Gastroesophageal sphincter (tissue), 4 donors: ENCODE data around the gene MAJIN. TPM values are rescaled to one million over a fixed set of nuclear protein-coding genes. Genes with fewer than 3 reads are reported as not detected.

ENCODE experiments used
- ATAC-seq: fragments of 150-250 bp; one replicate; pipeline ENCODE4 v1.9.1; 2016; ENCODE audit warnings: mild to moderate bottlenecking, moderate library complexity
- H3K27ac ChIP-seq, 4 donors: fragments of 200-600 bp; sonication (generic) in 3 of 4; 1 replicate in 3 of 4; 2 replicates in 1 of 4; pipeline ENCODE4 v1.5.1; 2016 to 2019
- H3K27me3 ChIP-seq: fragments of 200-600 bp; sonication (generic); one replicate; pipeline ENCODE4 v1.5.1; 2019
- H3K36me3 ChIP-seq, 2 donors: fragments of 200-600 bp; sonication (generic); one replicate each; pipeline ENCODE4 v1.5.1; 2019; ENCODE audit warnings: control low read depth in 1 of 2
- H3K4me1 ChIP-seq, 3 donors: fragments of 200-600 bp; sonication (generic); 1 replicate in 2 of 3; 2 replicates in 1 of 3; pipeline ENCODE4 v1.5.1; 2016 to 2019; ENCODE audit warnings: control low read depth in 2 of 3
- H3K4me3 ChIP-seq, 2 donors: fragments of 200-600 bp; sonication (generic); one replicate each; pipeline ENCODE4 v1.5.1; 2019; ENCODE audit warnings: mild to moderate bottlenecking in 1 of 2, moderate library complexity in 1 of 2
- H3K9me3 ChIP-seq, 3 donors: fragments of 200-600 bp; sonication (generic); one replicate each; pipeline ENCODE4 v1.5.1; 2017 to 2019; ENCODE audit warnings: control low read depth in 2 of 3
- EP300 ChIP-seq: sonication (generic); formaldehyde crosslinking; IDR thresholded peaks from one replicate; pipeline ENCODE4 v1.6.1; 2017; ENCODE audit warnings: antibody characterized with exemption, mild to moderate bottlenecking
- POLR2A ChIP-seq, 2 donors: fragments of 450-650 bp; IDR thresholded peaks; one replicate each; pipeline ENCODE4 v1.6.1; 2017; ENCODE audit warnings: antibody characterized with exemption in 2 of 2, mild to moderate bottlenecking in 2 of 2, moderate library complexity in 1 of 2
- POLR2AphosphoS5 ChIP-seq: sonication (generic); formaldehyde crosslinking; IDR thresholded peaks from one replicate; pipeline ENCODE4 v1.6.1; 2017; ENCODE audit warnings: antibody characterized with exemption
- WGBS, 2 donors: methylation state at CpG; one replicate each; pipeline ENCODE4 v1.1.5; 2018; ENCODE audit warnings: low coverage in 1 of 2; 5-methylcytosine and 5-hydroxymethylcytosine counted together
- total RNA-seq, 4 donors: library from RNA; depleted of rRNA; stranded (reverse); fragments of >200 nt; gene quantifications; one replicate each; pipeline ENCODE4 v1.1.0, GENCODE V29; 2016
- TF ChIP-seq, protein P1 (sequence below), 4 experiments: fragments of 200-600 bp in 2 of 4; fragments of 450-650 bp in 2 of 4; sonication (generic) in 1 of 4; IDR thresholded peaks; one replicate each; pipeline ENCODE4 v1.5.1; 2017 to 2019; ENCODE audit warnings: antibody characterized with exemption in 4 of 4, mild to moderate bottlenecking in 2 of 4, moderate library complexity in 2 of 4

MAJIN gene
- total RNA-seq, 4 donors from 2014 or later, result not detected

DNA sequence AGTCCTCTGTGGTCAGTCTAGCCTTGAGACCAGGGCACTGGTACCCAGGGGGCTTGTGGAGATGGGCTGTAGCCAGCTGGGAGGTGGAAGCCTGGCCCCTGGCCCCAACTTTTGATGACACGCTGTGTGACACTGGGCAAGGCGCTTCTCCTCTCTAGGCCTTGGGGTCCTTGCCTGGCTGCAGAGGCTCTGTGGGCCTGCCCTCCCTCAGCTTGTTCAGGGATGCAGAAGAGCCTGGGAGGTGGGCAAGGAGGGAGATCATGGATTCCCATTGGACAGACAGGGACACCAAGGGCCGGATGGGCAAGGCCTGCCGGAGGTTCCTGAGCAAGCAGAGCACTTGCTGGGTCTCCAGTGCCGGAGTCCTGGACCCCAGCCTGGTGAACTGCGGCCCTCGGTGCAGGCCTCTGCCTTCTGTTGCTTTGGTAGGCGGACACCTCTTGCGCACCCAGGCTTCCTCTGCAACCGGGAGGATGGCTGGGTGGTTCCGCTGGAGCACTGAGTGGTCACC lies 48.7 kb downstream of the MAJIN start:
- Histone ChIP-seq H3K4me3 (peak overlapping the region in 1 of 2 donors; percentile 97), H3K4me1 (peaks cover 0 to 47% (median 24%) of the 10 kb centered on the region in 3 donors), H3K27me3 (no peaks in the 10 kb centered on the region), H3K9me3 (no peaks in the 10 kb centered on the region), H3K27ac (peak overlapping the region in 3 of 4 donors; percentile 91 to 97 (median 95)), H3K36me3 (peaks cover 0 to 17% of the 10 kb centered on the region in 2 donors)
- no CpG with 5 or more reads among the region's 11 CpGs for WGBS, 2 donors
- ATAC-seq, result no peak
- no peak for TF ChIP-seq POLR2A (IDR thresholded peaks at IDR 0.05)
- TF ChIP-seq, protein P1, sequence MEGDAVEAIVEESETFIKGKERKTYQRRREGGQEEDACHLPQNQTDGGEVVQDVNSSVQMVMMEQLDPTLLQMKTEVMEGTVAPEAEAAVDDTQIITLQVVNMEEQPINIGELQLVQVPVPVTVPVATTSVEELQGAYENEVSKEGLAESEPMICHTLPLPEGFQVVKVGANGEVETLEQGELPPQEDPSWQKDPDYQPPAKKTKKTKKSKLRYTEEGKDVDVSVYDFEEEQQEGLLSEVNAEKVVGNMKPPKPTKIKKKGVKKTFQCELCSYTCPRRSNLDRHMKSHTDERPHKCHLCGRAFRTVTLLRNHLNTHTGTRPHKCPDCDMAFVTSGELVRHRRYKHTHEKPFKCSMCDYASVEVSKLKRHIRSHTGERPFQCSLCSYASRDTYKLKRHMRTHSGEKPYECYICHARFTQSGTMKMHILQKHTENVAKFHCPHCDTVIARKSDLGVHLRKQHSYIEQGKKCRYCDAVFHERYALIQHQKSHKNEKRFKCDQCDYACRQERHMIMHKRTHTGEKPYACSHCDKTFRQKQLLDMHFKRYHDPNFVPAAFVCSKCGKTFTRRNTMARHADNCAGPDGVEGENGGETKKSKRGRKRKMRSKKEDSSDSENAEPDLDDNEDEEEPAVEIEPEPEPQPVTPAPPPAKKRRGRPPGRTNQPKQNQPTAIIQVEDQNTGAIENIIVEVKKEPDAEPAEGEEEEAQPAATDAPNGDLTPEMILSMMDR (IDR thresholded peaks at IDR 0.05), result no peak
- no peak for TF ChIP-seq EP300
- no peak for TF ChIP-seq POLR2AphosphoS5

DNA sequence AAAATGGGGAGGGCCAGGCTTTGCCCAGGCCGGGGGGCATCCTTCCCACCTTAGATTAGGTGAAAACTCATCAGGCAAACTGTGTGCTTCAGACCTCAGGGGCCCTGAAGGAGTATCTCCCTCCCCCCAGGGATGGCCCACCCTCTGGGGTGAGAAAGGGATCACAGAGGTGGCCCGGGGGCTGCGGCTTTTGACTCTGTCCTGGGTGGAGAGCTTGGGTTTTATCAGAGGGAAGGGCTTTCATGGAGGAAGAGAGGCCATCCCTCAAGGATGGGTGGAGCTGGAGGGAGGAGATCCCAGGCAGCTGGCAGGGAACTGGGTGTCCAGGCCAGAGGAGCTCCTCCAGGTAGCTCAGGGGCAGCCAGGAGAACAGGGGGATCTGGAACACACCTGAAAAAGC lies 50.5 kb downstream of the MAJIN start:
- H3K27me3 ChIP-seq, result no peaks in the 10 kb centered on the region
- no CpG with 5 or more reads among the region's 3 CpGs for WGBS, 2 donors
- H3K36me3 ChIP-seq, result no peaks in the 10 kb centered on the region
- TF ChIP-seq POLR2AphosphoS5, result no peak
- no peak for TF ChIP-seq EP300
- TF ChIP-seq POLR2A (IDR thresholded peaks at IDR 0.05), result no peak
- TF ChIP-seq, protein P1 (IDR thresholded peaks at IDR 0.05), result no peak
- no peak for ATAC-seq
- H3K4me1 ChIP-seq, result peaks cover 0 to 50% (median 28%) of the 10 kb centered on the region in 3 donors
- no peak overlapping the region for H3K27ac ChIP-seq
- H3K4me3 ChIP-seq, result no peak overlapping the region
- H3K9me3 ChIP-seq, result no peaks in the 10 kb centered on the region

DNA sequence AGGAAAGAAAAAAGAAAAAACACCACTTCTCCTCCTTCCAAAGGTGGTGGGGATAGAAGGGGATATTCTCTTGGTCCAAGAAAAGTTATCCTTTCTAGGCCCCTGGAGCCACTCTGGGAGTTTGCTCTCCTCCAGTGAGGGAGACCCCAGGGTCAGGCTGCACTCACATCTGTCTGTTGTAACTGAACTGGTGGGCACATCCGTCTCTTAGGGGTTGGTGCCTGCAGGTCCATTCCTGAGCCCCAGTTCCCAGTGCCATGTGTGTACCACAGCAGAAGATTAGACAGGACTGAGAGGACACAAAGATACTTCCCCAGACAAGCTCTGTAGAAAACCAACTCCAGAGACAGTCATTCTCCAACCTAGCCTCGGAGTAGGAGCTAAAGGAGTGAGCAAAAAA lies 51.8 kb downstream of the MAJIN start:
- H3K4me1 ChIP-seq, result peaks cover 2 to 50% (median 26%) of the 10 kb centered on the region in 3 donors
- no peak overlapping the region for H3K27ac ChIP-seq
- no peaks in the 10 kb centered on the region for H3K36me3 ChIP-seq
- TF ChIP-seq POLR2A (IDR thresholded peaks at IDR 0.05) (no peak), EP300 (no peak), POLR2AphosphoS5 (no peak)
- TF ChIP-seq, protein P1 (IDR thresholded peaks at IDR 0.05), result no peak
- no peak for ATAC-seq
- no peaks in the 10 kb centered on the region for H3K27me3 ChIP-seq
- WGBS, 2 donors, result 88 to 89% methylated on average over 1 of the region's 2 CpGs
- H3K9me3 ChIP-seq, result no peaks in the 10 kb centered on the region
- H3K4me3 ChIP-seq, result no peak overlapping the region

DNA sequence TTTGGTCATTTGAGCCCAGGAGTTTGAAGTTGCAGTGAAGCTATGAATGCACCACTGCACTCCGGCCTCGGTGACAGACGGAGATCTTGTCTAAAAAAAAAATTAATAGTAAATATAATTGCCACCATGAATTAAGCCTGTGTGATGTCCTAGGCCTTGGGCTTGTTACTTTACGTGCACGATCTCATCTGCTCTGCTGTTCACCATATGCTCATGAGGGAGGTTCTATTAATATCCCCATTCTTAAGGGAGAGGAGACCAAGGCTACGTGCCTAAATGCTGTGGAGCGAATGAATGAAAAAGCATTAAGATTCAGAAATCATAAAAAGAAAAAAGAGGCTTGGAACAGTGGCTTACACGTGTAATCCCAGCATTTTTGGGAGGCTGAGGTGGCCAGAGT lies 52.3 kb downstream of the MAJIN start:
- Histone ChIP-seq H3K36me3 (peaks cover 0 to 1% of the 10 kb centered on the region in 2 donors), H3K4me1 (peaks cover 2 to 53% (median 25%) of the 10 kb centered on the region in 3 donors), H3K9me3 (no peaks in the 10 kb centered on the region), H3K4me3 (no peak overlapping the region), H3K27ac (no peak overlapping the region), H3K27me3 (no peaks in the 10 kb centered on the region)
- WGBS, 2 donors, result 72% methylated on average over 8 of the region's 8 CpGs; no CpG with 5 or more reads in 1 of the 2 donors
- TF ChIP-seq, protein P1 (IDR thresholded peaks at IDR 0.05), result no peak
- no peak for TF ChIP-seq POLR2A (IDR thresholded peaks at IDR 0.05)
- TF ChIP-seq POLR2AphosphoS5, result no peak
- TF ChIP-seq EP300, result no peak
- no peak for ATAC-seq

DNA sequence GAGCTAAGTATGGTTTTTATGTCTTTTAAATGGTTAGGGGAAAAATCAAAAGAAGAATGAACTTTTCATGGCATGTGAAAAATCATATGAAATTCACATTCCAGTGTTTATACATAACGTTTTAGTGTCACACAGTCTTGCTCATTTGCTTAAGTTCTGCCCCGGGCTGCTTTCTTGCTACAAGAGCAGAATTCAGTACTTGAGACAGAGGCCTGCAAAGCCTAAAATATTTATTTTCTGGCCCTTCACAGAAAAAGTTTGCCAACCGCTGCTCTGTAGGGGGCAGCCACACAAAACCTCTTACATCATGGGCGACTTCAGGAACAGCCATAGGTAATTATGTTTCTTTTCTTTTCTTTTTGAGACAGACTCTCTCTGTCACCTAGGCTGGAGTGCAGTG lies 53.9 kb downstream of the MAJIN start:
- Histone ChIP-seq H3K27me3 (no peaks in the 10 kb centered on the region), H3K36me3 (peaks cover 0 to 17% of the 10 kb centered on the region in 2 donors), H3K4me1 (peaks cover 2 to 44% (median 19%) of the 10 kb centered on the region in 3 donors), H3K9me3 (no peaks in the 10 kb centered on the region), H3K27ac (peak overlapping the region; percentile 80 to 86 (median 82)), H3K4me3 (peak overlapping the region; percentile 52 to 74)
- WGBS, 2 donors, result 7 to 9% methylated on average over 4 of the region's 4 CpGs
- no peak for TF ChIP-seq POLR2AphosphoS5
- TF ChIP-seq, protein P1 (IDR thresholded peaks at IDR 0.05), result peak in 2 of 4 experiments; percentile 13 to 26
- TF ChIP-seq EP300, result no peak
- no peak for TF ChIP-seq POLR2A (IDR thresholded peaks at IDR 0.05)
- no peak for ATAC-seq
